Heart left ventricle (tissue), 16 donors: ENCODE measurements around the gene GBP3. TPM values are rescaled to one million over a fixed set of nuclear protein-coding genes. Genes with fewer than 3 reads are reported as not detected.
"Not testable (repeated sequence)": the region's sequence is repeated elsewhere in the genome, so short reads cannot be mapped to it uniquely, and the experiment has no call there.

Source experiments
- ATAC-seq, 4 donors: fragments of 200-7000 bp; cut with Tn5 transposase; one replicate each; pipeline ENCODE4 v1.9.1; 2020 to 2022; ENCODE audit warnings: moderate library complexity in 4 of 4, mild to moderate bottlenecking in 3 of 4, moderate number of reproducible peaks in 1 of 4
- DNase-seq, 5 donors: peaks; one replicate each; pipeline ENCODE4 v3.0.0-alpha.2; 2020
- H3K27ac ChIP-seq, 12 donors: fragments of 200-600 bp; sonication (generic) in 4 of 12; one replicate each; pipeline versions ENCODE4 v1.5.0 to v1.8.0; 2016 to 2022; ENCODE audit warnings: mild to moderate bottlenecking in 2 of 12
- H3K27me3 ChIP-seq, 9 donors: fragments of 200-600 bp; sonication (generic) in 2 of 9; one replicate each; pipeline versions ENCODE4 v1.5.1 to v1.8.0; 2016 to 2022; ENCODE audit warnings: mild to moderate bottlenecking in 3 of 9
- H3K36me3 ChIP-seq, 9 donors: fragments of 200-600 bp; sonication (generic) in 2 of 9; one replicate each; pipeline versions ENCODE4 v1.5.0 to v1.8.0; 2018 to 2022; ENCODE audit warnings: mild to moderate bottlenecking in 2 of 9
- H3K4me1 ChIP-seq, 12 donors: fragments of 200-600 bp; sonication (generic) in 4 of 12; one replicate each; pipeline versions ENCODE4 v1.5.0 to v1.8.0; 2016 to 2022; ENCODE audit warnings: mild to moderate bottlenecking in 3 of 12
- H3K4me3 ChIP-seq, 12 donors: fragments of 200-600 bp; sonication (generic) in 4 of 12; one replicate each; pipeline versions ENCODE4 v1.5.0 to v1.8.0; 2017 to 2022; ENCODE audit warnings: mild to moderate bottlenecking in 9 of 12, moderate library complexity in 4 of 12
- H3K9me3 ChIP-seq, 12 donors: fragments of 200-600 bp; sonication (generic) in 4 of 12; one replicate each; pipeline versions ENCODE4 v1.5.0 to v1.8.0; 2016 to 2022; ENCODE audit warnings: mild to moderate bottlenecking in 1 of 12
- POLR2A ChIP-seq, 2 donors: fragments of 450-650 bp; IDR thresholded peaks; one replicate each; pipeline ENCODE4 v1.6.1; 2017; ENCODE audit warnings: antibody characterized with exemption in 2 of 2, mild to moderate bottlenecking in 2 of 2, moderate library complexity in 2 of 2
- WGBS, 4 donors: extraction: QIAGEN DNeasy Blood & Tissue Kit in 2 of 4; methylation state at CpG; one replicate each; pipeline versions ENCODE4 v1.1.5 to v1.1.7; 2013 to 2018; 5-methylcytosine and 5-hydroxymethylcytosine counted together
- intact Hi-C, 10 donors: fragments of 100-400 bp; cut with DNase I; formaldehyde crosslinking; loops; one replicate each; pipeline versions ENCODE4 v1.11.1 to v1.14.2; 2022
- polyA plus RNA-seq, 2 donors: library from polyadenylated mRNA; stranded (reverse); fragments of 200-250 nt; gene quantifications; one replicate each; pipeline ENCODE4 v1.2.3, GENCODE V29; 2013
- total RNA-seq, 9 donors: library from RNA; depleted of rRNA in 2 of 9; stranded (reverse); fragments of >200 nt in 2 of 9; fragmentation: NEBNext Ultra II Directional in 3 of 9; extraction: Animal tissue kit (Norgen Biotek cat#: 25700) in 3 of 9; gene quantifications; one replicate each; pipeline versions ENCODE4 v1.1.0 to v1.2.4, GENCODE V29; 2016 to 2023
- TF ChIP-seq, protein P1 (sequence below), 12 donors: fragments of 200-600 bp; sonication (generic) in 4 of 12; IDR thresholded peaks; one replicate each; pipeline versions ENCODE4 v1.5.0 to v1.8.0; 2018 to 2022; ENCODE audit warnings: antibody characterized with exemption in 12 of 12, mild to moderate bottlenecking in 5 of 12
- donor health status: ischemic (EF 13 %, LVEDD 7.1; RV severe dilation, severe dysfunction).
- donor health status: healthy with polysubstance abuse.
- donor health status: DM: no; HTN: yes; CAD: no.
- donor health status: DM: no; HTN: no; CAD: no.
- donor health status: ischemic (EF 25% LVEDD 6.9; RV normal size, moderate dysfunction).
- donor health status: ischemic (EF 25% LVEDD 5.7; RV mildly dilated, moderate dysfunction).
- donor health status: healthy.
- donor health status: DM: yes; HTN: yes; CAD: no.
- donor health status: ischemic (EF 35%, LVEDD 5.7; RV mildly dilated, moderate dysfunction).
- donor health status: nonischemic (EF 11% LVEDD 7.7; RV severe dilation, severe dysfunction).
- donor health status: DM: yes; HTN: yes; CAD: no.
- donor health status: PGD.
- donor health status: ischemic (EF 29% LVEDD 5.4; RV normal size, mild dysfunction).
- donor health status: nonischemic (EF 23%, LVEDD 6.1; RV moderate dilation, normal function).

The GBP3 gene
- total and polyA plus RNA-seq, 11 donors = 1.2 to 30.1 (median 5.3) TPM

DNA sequence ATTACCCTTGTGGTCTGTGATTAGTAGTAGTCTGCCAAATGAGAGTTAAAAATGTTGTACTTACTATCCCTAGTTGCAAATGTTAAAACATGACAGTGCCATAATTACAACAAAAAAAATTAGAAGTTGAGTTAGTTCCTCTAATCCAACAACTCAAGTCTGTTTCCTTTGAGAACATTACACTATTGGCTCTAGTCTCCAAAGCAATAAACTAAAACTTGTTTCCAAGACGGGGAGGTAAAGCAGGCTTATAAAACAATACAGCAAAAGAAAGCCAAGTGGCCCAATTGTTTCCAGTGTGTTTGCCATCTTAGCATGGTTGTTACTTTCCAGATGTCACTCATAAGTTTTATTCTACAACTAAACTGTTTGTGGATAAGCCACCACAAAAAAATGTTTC, 41.8 kb downstream of the GBP3 start:
- no peaks in the 10 kb centered on the region for H3K27me3 ChIP-seq
- WGBS, 4 donors = 43 to 60% (median 48%) methylated on average over 1 of the region's 1 CpG
- no peak overlapping the region for H3K4me3 ChIP-seq
- H3K9me3 ChIP-seq = no peaks in the 10 kb centered on the region
- DNase-seq (no peak), ATAC-seq (no peak)
- peaks cover 0 to 38% (median 20%) of the 10 kb centered on the region in 9 donors for H3K36me3 ChIP-seq
- TF ChIP-seq POLR2A (IDR thresholded peaks at IDR 0.05) = no peak
- TF ChIP-seq, protein P1, sequence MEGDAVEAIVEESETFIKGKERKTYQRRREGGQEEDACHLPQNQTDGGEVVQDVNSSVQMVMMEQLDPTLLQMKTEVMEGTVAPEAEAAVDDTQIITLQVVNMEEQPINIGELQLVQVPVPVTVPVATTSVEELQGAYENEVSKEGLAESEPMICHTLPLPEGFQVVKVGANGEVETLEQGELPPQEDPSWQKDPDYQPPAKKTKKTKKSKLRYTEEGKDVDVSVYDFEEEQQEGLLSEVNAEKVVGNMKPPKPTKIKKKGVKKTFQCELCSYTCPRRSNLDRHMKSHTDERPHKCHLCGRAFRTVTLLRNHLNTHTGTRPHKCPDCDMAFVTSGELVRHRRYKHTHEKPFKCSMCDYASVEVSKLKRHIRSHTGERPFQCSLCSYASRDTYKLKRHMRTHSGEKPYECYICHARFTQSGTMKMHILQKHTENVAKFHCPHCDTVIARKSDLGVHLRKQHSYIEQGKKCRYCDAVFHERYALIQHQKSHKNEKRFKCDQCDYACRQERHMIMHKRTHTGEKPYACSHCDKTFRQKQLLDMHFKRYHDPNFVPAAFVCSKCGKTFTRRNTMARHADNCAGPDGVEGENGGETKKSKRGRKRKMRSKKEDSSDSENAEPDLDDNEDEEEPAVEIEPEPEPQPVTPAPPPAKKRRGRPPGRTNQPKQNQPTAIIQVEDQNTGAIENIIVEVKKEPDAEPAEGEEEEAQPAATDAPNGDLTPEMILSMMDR (IDR thresholded peaks at IDR 0.05) = no peak
- no peak overlapping the region for H3K27ac ChIP-seq
- H3K4me1 ChIP-seq = peaks cover 0 to 60% (median 26%) of the 10 kb centered on the region in 12 donors
- intact Hi-C loops = loop anchor here in 2 of 10 donors (5.0 kb wide), 2 partner anchors 376 to 471 kb away; no protein-coding TSS in a partner anchor

DNA sequence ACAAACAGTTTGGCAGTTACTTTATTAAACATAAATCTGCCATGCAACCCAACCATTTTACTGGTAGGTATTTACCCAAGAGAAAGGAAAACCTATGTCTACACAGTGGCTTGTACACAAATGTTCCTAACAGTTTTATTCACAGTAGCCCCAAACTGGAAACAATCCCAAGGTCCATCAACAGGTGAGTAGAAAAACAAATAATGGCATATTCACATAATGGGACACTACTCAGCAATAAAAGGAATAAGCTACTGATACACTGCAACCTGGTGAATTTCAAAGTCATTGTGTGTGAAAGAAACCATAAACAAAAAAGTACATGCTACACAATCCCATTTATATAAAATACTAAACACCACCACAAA, 42.9 kb downstream of the GBP3 start:
- H3K4me3 ChIP-seq = no peak overlapping the region
- no peaks in the 10 kb centered on the region for H3K9me3 ChIP-seq
- TF ChIP-seq, protein P1 (IDR thresholded peaks at IDR 0.05) = no peak
- TF ChIP-seq POLR2A (IDR thresholded peaks at IDR 0.05) = no peak
- H3K27ac ChIP-seq = no peak overlapping the region
- ATAC-seq = no peak
- DNase-seq = no peak
- peaks cover 0 to 48% (median 16%) of the 10 kb centered on the region in 12 donors for H3K4me1 ChIP-seq
- H3K27me3 ChIP-seq = no peaks in the 10 kb centered on the region
- intact Hi-C loops = loop anchor here in 3 of 10 donors (5.0 to 10.0 kb wide), 3 partner anchors 378 to 475 kb away; no protein-coding TSS in a partner anchor
- peaks cover 0 to 32% (median 19%) of the 10 kb centered on the region in 9 donors for H3K36me3 ChIP-seq

DNA sequence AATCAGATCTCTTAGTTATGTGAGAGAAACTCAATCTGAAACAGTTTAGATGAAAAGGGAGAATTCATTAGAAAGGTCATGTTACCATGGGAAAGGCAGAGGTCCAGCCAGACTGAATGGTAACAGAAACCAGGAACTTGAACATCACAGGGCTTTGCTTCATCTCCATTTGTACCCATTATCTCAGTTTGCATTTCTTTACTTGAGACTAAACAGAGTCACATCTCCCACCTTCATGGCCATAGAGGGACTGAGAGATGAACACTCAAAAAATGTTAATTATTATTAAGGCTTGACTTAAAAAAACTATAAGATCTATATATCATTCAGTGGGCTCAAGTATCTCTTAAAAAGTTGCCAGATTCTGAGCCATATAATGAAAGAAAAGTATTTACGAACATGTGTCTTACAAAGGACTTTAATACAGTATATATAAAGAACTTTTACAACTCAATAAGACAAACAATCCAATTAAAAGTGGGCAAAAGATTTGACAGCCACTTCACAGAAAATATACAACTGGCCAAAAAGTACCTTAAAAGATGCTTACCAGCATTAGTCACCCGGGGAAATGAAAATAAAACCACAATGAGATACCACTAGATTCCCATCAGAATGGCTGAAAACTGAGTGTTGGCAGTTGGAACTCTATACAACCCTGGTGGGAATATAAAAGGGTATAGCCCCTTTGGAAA, 43.5 kb downstream of the GBP3 start:
- Histone ChIP-seq H3K4me3 (no peak overlapping the region), H3K36me3 (peaks cover 0 to 32% (median 19%) of the 10 kb centered on the region in 9 donors), H3K27me3 (no peaks in the 10 kb centered on the region), H3K27ac (no peak overlapping the region), H3K9me3 (no peaks in the 10 kb centered on the region), H3K4me1 (peaks cover 0 to 43% (median 10%) of the 10 kb centered on the region in 12 donors)
- ATAC-seq = no peak
- 87 to 91% (median 89%) methylated on average over 2 of the region's 2 CpGs for WGBS, 4 donors
- TF ChIP-seq, protein P1 (IDR thresholded peaks at IDR 0.05) = no peak
- TF ChIP-seq POLR2A (IDR thresholded peaks at IDR 0.05) = no peak
- intact Hi-C loops = loop anchor here in 1 of 10 donors (10.0 kb wide), 1 partner anchor 476 kb away; no protein-coding TSS in a partner anchor
- DNase-seq = no peak

DNA sequence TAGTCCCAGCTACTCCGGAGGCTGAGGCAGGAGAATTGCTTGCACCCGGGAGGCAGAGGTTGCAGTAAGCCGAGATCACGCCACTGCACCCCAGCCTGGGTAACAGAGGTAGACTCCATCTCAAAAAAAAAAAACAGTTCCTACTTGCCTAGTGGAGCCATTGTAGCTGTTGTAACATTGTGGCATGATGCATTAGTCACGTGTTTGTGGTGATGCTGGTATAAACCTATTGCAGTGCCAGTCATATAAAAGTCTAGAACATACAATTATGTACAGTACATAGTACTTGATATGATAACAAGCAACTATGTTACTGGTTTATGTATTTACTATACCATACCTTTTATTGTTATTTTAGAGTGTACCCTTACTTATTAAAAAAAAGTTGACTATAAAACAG, 46.4 kb downstream of the GBP3 start:
- DNase-seq = no peak
- peaks cover 0 to 35% (median 8%) of the 10 kb centered on the region in 12 donors for H3K4me1 ChIP-seq
- no peak overlapping the region for H3K4me3 ChIP-seq
- TF ChIP-seq, protein P1 (IDR thresholded peaks at IDR 0.05) = no peak
- no peaks in the 10 kb centered on the region for H3K9me3 ChIP-seq
- no peak for ATAC-seq
- WGBS, 4 donors = 95 to 98% (median 97%) methylated on average over 5 of the region's 5 CpGs
- H3K27ac ChIP-seq = no peak overlapping the region
- peaks cover 0 to 14% (median 5%) of the 10 kb centered on the region in 9 donors for H3K36me3 ChIP-seq
- H3K27me3 ChIP-seq = no peaks in the 10 kb centered on the region
- intact Hi-C loops = loop anchor here in 1 of 10 donors (10.0 kb wide), 1 partner anchor 479 kb away; no protein-coding TSS in a partner anchor

DNA sequence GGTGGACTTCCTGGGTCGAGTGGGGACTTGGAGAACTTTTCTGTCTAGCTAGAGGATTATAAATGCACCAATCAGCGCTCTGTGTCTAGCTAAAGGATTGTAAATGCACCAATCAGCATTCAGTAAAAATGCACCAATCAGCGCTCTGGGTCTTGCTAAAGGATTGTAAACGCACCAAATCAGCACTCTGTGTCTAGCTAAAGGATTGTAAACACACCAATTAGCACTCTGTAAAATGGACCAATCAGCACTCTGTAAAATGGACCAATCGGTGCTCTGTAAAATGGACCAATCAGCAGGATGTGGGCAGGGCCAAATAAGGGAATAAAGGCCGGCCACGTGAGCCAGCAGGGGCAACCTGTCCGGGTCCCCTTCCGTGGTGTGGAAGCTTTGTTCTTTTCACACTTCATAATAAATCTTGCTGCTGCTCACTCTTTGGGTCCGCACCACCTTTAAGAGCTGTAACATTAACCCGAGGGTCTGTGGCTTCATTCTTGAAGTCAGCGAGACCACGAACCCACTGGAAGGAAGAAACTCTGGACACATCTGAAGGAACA, 48.0 kb downstream of the GBP3 start:
- H3K4me3 ChIP-seq, H3K27ac ChIP-seq, DNase-seq, H3K9me3 ChIP-seq, H3K27me3 ChIP-seq, ATAC-seq: not testable (repeated sequence)
- 89 to 93% (median 91%) methylated on average over 13 of the region's 13 CpGs for WGBS, 4 donors
- Histone ChIP-seq H3K36me3 (peaks cover 0 to 14% (median 3%) of the 10 kb centered on the region in 9 donors), H3K4me1 (peaks cover 0 to 24% (median 0%) of the 10 kb centered on the region in 12 donors)
- intact Hi-C loops = loop anchor here in 1 of 10 donors (10.0 kb wide), 1 partner anchor 480 kb away; no protein-coding TSS in a partner anchor
